Left kidney (tissue), 2 donors: Measurements from ENCODE around the gene NINJ1. TPM values are rescaled to one million over a fixed set of nuclear protein-coding genes. Genes with fewer than 3 reads are reported as not detected.

ENCODE experiments used
- DNase-seq: peaks from one replicate; pipeline ENCODE4 v3.0.0-alpha.2; 2013
- polyA plus RNA-seq: library from polyadenylated mRNA; unstranded; fragments of 120-200 nt; gene quantifications from one replicate; pipeline ENCODE4 v1.2.1, GENCODE V29; 2013; ENCODE audit not compliant: insufficient read length

NINJ1 gene
- polyA plus RNA-seq, 1 donor, result 33.6 TPM

- no peak for DNase-seq
Measured at GRCh38 chr9:93089481-93089991, 44.5 kb downstream of the NINJ1 start.

DNA sequence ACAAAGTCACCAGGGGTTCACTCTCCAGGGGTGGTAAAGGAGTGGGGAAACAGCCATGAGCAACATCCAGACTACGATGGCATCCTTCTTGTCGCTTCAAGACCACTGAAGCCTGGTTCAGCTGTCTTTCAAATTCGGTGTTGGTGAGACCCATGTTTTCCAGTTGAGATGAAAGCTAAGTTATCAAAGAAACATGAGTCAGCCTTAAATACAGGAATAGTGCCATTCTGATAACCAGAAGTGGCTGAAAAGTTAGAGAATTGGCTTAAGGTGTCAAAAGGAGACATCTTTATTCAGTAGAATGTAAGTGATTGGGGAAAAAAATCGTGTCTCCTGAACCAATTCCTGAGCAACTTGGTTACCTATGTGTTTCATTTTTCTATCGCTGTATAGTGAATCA is 45.0 kb downstream of the NINJ1 start:
- no peak for DNase-seq

DNA sequence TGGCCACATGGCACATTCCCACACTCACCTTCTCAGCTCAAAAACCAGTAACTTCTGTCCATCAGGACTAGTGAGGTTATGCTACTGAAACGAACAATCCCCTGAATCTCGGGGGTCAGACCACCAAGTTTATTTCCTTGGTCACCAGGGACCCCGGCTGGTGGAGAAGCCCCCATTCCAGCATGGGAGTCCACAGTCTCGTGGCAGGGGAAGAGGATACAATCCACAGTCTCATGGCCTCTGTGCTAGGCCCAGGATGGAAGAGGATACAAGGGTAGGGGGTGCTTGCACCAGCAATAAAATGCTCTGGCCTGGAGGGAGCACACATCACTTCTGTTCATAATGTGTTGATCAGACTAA is 45.4 kb downstream of the NINJ1 start:
- no peak for DNase-seq

DNA sequence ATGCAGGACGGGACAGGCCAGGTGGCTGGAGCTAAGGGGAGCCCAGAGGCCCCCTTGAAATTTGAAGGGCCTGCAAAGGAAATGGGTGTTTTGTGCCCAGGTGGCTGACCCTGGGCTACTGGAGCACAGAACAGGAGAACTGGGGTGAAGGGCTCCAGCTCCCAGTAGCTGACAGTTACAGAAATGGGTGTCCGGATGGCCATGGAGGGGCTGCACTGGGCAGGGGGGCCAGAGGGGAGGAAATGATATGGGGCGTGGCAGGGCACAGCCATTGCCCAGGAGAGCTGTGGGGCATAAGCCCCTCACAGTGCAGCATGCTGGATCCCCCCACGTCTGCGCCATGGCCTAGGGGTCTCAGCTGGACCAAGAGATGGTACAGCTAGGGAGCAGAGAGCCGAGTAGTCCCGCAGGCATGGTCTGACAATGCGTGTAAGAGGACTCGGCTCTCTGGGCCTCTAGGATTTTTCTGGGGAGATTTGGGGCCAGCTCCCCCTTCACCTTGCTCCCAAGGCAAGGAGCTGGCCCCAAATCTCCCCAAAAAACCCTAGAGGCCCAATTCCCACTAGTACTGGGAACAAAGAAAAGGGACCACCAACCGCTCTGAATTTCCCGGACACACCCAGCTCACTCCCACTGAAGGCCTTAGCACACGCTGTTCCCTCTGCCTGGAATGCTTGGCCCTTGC is 45.9 kb downstream of the NINJ1 start:
- no peak for DNase-seq

DNA sequence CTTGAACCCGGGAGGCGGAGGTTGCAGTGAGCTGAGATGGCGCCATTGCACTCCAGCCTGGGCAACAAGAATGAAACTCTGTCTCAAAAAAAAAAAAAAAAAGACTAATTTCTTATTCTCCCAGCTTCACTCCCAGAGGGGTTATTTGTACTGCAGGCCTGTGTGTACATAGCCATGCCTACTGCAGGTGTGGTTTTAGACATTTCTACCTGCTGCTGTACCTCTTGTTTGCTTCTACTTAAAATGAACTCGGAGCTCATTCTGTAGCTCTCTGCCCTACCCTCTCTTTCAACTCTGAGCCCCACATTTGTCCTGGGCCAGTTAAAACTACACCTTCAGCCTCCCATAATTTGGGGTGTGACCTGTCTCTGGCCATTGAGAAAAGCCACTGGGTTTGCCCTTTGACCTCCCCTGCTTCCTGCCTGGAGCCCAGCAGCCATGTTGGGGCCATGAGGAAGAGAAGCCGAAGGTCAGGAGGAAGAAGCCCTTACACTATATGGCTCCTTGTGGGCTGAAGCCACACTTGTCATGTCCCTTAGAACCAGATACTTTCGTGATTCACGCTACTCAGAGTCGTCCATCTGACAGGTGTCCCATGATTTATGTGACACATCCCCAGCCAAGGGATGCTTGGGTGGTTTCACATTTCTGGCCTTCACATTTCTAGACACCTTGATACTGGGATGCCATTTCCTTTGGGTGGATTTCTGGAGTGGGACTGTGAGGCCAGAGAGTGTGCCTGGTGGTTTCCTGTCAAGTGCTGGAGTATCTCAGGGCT is 47.4 kb downstream of the NINJ1 start:
- no peak for DNase-seq

DNA sequence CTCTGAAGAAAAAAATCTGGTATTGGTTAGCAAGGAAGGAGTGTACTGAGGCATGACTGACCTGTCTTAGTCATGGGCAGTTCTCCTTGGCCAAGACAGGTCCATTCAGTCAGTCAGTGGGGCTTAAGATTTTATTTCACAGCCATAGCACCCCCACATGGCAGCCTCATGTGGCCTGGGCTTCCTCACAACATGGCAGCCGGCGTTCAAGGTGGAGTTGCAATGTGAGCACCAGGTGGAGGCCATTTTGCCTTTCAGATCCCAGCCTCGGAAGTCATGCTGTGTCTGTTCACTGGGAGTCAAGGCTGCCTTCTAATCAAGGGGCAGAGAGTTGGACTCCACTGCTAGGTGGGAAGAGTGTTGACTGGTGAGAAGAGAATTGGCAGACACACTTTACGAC is 48.4 kb downstream of the NINJ1 start:
- DNase-seq, result no peak

DNA sequence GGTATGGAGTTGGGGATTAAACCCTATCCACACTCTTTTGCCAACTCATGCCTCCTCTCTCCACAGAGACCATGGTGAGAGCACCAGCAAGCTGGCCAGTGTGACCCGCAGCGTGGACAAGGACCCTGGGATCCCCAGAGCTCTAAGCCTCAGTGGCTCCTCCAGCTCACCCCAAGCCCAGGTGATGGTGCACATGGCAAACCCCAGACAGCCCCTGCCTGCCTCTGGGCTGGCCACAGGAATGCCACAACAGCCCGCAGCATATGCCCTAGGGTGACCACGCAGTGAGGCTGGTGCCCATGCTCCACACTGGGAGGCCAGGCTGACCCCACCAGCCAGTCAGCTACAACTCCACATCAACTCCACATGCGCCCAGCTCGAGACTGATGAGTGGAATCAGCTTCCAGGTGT is 49.6 kb downstream of the NINJ1 start:
- DNase-seq, result no peak

GRCh38 chr9:93083592-93084470 is 50.2 kb downstream of the NINJ1 start:
- DNase-seq, result no peak

GRCh38 chr9:93082841-93083411 is 51.1 kb downstream of the NINJ1 start:
- no peak for DNase-seq

GRCh38 chr9:93081931-93082330 is 52.1 kb downstream of the NINJ1 start:
- no peak for DNase-seq

- no peak for DNase-seq
Measured at GRCh38 chr9:93081081-93081529, 52.9 kb downstream of the NINJ1 start.

DNA sequence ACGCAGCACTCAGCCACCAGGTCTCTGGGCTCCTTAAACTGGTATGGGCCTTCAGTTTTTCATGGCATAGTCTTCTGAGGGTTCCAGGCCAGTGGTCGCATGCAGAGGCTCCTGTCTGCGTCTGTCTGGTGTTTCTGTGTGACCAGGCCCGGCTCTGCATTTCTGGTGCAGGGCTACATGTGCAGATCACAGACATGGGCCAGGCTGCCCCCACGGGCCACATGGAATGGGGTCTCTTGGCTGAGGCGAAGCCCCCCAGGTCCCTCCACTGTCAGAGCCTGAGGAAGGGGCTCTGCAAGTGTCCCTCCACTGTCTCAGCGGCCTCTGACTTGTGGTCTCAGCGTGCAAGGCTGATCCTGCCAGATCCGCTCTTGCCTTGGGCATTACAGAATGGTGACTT is 53.6 kb downstream of the NINJ1 start:
- DNase-seq, result no peak

- DNase-seq, result no peak
Measured at GRCh38 chr9:93079371-93079770, 54.7 kb downstream of the NINJ1 start.

GRCh38 chr9:93077811-93078210 is 56.2 kb downstream of the NINJ1 start:
- DNase-seq, result no peak

GRCh38 chr9:93077367-93077766 is 56.7 kb downstream of the NINJ1 start:
- DNase-seq, result no peak

GRCh38 chr9:93076792-93077128 is 57.3 kb downstream of the NINJ1 start:
- no peak for DNase-seq

DNA sequence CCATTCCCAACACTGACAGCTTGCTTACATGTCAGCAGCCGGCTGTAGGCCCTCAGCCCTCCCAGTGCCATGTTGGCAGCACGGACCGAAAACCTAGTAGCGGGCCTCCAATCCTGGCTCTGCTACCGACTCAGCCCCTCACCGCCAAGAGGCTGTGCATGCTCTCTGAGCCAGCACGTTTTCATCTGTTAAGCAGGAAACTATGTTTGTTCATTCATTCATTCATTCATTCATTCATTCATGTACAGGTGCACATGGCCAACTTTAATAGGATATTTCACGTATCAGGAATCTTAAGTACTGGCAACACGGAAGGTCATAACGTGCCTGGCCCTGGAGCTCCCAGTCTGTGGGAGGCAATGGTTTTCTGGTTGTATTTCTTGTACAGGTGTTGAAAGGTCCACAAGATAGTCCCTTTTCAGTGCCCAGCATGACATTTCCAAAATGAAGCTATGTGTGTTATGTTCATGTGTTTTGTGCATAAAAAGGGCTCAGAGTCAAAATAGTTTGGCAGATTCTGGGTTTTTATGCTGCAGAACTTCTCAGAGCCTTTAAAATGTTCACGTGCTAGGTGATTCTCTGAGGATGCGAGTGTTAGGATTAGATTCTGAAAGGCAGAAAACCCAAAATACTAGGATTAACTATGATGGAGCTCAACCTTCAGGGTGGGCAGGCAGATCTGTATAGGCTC is 57.8 kb downstream of the NINJ1 start:
- DNase-seq, result no peak

GRCh38 chr9:93072383-93072795 is 61.7 kb downstream of the NINJ1 start:
- DNase-seq, result no peak
